Inferior parietal cortex (tissue), 1 donor: Measurements from ENCODE around the gene HDAC4.

Experiments
- DNase-seq: peaks from one replicate; pipeline ENCODE4 v3.0.0-alpha.2; 2016; ENCODE audit errors: extremely low spot score

The HDAC4 gene

DNA sequence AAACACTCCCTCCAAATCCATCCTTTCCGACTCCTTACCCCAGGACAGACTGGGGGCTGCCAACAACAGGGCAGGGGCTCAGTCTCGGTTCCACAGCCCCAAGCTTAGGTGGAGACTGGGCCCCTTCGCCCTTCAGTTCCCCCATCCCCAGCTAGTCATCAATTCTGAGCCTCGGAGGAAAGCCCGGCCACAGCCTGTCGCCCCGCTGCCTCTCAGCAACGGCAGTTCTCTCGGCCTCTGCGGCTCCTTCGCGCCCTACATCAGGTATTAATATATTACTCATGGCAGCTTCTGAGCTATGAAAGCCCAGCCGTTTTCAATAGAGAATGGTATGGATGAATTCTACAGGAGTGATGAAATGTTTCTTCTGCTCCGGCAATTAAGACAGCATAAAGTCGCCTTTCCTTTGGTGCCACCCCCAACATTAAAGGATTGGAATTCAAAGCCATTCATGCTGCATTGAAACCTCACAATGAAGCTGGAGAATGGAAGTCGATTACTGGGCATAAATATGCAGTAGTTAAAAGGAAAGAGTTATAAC, 2.8 kb downstream of the HDAC4 start:
- no peak for DNase-seq

DNA sequence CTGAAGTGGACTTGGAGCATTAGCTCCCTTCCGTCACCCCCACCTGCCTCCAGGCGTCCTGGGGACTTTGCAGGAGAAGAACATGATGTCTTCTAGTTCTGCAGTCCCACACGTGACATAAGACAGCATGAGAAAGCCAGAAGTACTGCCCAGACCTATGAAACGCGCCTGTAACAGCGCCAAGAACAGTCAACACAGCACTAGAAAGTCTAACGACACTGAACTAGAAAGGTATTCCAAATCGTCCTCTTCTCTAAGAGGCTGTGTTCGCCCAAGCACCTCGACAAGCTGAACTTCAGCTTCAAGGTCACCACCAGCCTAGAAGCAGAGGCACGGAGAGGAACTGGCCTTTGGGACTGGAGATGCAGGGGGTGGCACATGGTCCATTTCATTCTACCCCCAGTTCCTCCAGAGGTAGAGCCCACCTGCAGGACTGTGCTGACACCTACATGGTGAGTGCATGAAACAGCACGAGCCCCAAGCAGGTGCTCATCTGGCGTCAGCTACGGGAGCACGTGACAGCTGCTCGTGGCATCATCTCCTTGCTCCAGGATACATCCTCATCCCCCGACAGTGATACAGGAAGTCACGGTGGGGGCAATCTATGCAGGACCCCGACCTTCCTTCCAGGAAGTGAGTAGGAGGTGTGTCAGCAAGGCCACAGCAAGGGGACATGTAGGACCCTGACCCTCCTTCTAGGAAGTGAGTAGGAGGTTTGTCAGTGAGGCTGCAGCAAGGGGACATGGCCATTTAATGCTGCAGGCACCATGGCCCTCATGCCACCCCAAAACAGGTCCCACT, 3.7 kb downstream of the HDAC4 start:
- DNase-seq, result no peak

GRCh38 chr2:239395524-239395923, 5.3 kb downstream of the HDAC4 start:
- DNase-seq, result no peak

DNA sequence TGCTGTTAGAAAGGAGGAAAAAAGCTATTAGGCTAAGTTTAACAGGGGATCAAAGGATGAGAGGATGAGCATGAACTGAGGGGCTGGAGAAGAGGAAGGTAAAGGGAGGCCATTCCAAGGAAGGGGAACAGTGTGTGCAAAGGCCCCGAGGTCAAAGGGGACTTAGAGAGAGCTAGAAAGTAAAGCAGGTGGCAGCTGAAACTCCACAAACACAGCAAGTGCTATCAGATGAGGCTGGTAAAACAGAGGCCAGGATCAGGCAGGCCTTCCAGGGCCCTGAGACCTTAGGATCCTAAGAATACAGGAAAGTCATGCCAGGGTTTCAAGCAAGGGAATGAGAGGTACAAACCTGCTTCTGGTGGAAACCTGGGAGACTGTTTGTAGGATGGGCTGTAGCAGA, 5.8 kb downstream of the HDAC4 start:
- DNase-seq, result no peak

DNA sequence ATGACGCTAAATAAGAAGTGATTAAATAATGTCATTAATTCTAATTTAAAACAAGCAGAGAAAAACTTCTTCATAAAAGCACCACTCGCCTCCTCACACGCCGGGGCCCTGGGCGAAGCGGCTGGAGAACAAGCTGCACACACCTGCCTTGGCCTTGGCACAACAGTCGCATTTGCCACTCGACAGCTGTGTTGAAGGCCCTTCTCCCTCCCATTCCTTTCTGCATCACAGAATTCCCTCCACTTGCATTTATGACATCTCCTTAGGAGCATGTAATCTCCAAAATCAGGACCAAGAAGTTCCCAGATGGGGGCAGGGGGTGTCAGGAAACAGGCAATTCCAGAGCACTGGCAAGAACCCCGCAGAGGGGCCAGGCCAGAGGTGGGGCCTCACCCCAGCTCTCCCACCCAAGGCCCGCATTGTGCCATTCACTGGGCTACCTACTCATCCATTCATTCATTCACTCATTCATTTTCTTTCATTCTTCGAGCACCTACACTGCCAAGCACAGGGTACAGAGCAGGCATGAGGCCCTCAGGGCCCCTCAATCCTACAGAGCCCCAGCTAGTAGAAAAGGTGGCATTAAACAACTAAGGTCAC, 6.4 kb downstream of the HDAC4 start:
- DNase-seq, result no peak

DNA sequence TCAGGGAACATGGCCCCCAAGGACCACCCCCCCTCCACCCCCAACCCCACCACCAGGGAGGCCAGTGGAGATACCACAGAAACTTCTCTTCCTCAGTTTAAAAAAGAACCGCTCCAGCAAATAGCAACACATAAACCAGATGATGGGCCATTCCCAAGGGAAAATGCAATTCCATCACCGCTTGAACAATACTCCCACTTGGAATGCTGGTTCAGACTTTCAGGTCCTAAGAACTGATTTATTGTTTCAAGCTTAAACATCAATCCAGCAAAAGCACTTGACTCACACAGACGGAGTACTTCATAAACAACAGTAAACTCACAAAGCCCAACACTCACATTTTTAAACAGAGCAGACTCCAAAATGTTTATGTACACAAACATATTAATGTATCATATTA, 6.9 kb downstream of the HDAC4 start:
- no peak for DNase-seq

DNA sequence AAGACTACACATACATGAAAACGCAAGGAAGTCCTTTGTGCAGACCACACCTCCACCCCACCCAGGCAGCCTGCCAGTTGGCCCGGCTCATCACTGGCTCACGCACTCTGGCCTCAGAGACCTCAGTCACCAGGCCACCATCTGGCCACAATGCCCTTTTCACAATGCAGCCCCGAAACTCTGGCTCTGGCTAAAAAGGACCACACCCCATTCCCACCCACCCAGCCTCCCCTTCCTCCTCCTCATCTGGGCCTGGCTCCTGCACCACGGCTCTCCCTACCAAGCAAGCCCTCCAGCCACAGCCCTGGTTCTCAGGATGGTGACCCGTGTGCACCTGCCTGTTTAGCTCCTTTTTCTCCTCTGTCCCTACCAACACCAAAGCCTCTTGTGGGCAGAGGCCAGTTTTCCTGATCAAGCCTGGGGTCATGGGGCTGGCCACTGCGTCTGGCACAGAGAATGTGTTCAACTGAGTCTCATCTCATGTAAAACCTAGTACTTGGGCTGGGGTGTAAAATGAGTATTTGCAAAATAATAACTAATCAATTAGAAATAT, 7.4 kb downstream of the HDAC4 start:
- no peak for DNase-seq

DNA sequence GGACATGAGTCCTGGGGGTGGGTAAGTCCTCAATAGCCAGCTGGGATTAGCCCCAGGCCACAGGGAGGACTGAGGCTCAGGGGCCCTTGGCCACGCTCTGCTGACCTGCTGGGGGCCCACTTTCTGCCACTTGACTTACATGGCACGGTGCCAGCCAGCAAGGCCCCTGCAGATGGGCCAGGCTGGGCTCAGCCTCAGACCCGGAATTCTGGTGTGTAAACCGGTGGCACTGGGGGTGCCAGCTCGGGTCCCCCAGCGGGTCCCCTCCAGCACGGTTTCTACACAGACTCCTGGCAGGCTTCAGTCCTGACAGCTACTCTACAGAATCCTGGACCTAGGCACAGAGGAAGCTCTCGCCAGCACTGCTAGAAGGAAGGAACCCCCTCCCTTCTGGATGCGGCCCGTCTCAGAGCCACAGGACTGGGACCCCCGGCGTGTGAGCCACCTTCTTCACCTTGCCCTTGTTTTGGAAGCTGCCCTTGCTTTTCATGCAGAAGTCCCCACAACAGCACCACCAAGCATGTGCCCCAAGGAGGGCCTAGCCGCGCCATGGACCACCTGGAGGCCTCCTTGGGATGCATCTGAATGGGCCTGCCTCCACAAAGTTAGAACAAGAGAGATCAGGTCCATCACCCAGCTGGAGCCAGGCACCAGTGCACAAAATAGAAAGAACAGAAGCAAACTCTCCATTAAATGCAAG, 8.0 kb downstream of the HDAC4 start:
- no peak for DNase-seq

GRCh38 chr2:239392072-239392357, 8.8 kb downstream of the HDAC4 start:
- no peak for DNase-seq

GRCh38 chr2:239391286-239392071, 9.3 kb downstream of the HDAC4 start:
- no peak for DNase-seq

DNA sequence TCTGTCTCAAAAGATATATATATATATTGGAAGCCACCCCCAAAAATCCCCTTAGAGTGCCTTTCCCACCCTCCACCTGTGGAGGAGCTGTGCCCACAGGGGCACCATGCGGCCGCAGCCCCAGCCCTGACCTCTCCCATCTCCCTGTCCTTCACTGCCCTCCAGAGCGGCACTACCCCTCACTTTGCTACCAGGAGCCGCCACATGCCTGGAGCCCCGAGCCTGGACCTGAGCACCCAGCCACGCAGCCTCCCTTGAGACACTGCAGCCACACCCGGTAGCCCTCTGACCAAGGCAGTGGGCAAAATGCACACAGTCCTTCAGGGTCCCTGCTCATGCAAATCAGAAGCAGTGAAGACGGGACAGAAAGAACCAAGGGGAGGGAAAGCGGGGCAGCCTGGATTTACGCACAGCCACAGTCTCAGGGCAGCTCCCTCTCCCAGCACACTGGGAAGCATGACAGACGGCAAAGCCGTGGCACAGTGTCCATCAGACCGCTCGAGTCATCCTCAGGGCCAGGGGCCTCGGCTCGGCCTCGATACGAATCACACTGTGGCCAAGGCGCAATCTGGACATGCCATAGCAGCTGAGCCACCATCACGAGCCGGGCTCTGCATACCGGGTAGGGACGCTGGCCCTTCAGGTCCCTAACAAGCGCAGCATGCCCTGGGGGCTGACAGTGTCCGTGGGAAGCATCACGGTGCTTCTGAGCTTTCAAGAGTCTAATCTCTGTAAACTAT, 10.1 kb downstream of the HDAC4 start:
- no peak for DNase-seq

DNA sequence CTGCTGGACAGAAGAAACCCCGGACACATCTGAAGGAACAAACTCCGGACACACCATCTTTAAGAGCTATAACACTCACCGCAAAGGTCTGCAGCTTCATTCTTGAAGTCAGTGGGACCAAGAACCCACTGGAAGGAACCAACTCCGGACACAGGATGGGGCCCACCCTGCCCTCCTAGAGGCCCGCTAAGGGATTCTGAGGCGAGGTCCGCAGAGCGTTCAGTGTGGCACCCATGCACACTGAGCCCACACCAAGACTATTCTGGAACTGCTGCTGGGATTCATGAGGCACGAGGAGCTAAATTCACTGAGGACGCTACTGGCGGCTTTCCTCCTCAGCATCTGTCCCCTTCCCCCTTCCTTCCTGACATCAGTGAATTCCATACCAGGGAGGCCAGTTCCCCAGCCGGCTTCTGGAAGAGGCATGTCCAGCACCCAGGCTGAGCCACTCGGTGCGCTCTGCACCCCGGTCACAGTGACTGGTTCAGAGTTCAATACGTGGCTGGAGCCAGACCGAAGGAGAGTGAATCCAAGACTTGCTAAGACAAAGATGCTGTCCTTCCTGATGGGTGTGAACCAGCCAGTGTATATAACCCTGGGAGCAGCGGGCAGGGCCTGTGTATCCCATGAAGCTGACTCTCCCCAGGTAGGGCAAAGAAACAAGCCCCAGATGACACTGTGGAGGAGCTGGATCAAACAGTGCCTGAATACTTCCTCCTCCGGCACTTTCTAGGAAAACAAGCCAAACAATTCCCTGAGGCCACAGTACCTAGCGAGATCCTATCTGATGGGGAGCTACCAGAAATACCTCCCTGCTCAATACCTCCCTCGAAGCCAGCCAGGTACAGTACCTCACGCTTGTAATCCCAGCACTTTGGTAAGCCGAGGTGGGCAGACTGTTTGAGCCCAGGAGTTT, 11.1 kb downstream of the HDAC4 start:
- no peak for DNase-seq

- DNase-seq, result no peak
Observed at GRCh38 chr2:239388236-239389151, 12.3 kb downstream of the HDAC4 start.

DNA sequence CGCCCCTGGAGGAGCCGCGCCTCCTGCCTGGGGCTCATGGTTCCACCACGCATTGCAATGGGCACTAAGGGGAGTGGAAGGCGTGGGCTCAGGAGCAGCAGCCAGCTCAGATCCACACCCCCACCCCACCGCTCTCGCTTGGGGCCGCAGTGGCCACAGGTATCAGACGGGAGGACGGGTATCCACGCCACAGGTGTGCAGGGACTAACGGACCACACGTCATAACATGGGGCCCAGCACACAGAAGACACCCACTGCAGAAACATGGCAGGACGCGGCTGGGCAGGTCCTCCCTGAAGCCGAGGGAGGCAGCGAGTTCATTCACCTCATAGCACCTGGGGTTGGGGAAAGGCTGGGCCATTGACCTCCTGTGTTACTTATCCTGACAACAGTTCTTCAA, 13.0 kb downstream of the HDAC4 start:
- no peak for DNase-seq

- DNase-seq, result no peak
Observed at GRCh38 chr2:239386872-239387445, 13.9 kb downstream of the HDAC4 start.

GRCh38 chr2:239386001-239386670, 14.7 kb downstream of the HDAC4 start:
- DNase-seq, result no peak

- no peak for DNase-seq
Observed at GRCh38 chr2:239385096-239386000, 15.5 kb downstream of the HDAC4 start.
